NCI-H460 (cell line): ENCODE data around the gene POU3F4. TPM values are rescaled to one million over a fixed set of nuclear protein-coding genes. Genes with fewer than 3 reads are reported as not detected.

ENCODE experiments used
- DNase-seq: peaks from one replicate; pipeline ENCODE4 v3.0.0-alpha.2; 2016; ENCODE audit warnings: low read depth; ENCODE audit errors: extremely low read depth
- polyA plus RNA-seq: library from polyadenylated mRNA; depleted of rRNA; stranded (reverse); fragments of >200 nt; gene quantifications from 2 replicates; pipeline ENCODE4 v1.2.3, GENCODE V29; 2014; cell fraction: nucleus; rRNA removed
- total RNA-seq: library from RNA; depleted of rRNA; stranded (reverse); fragments of >200 nt; shearing (Covaris generic); gene quantifications from 2 replicates; pipeline ENCODE4 v1.2.3, GENCODE V29; 2014; rRNA removed

POU3F4 gene
- total RNA-seq, result not detected in 2 replicates
- polyA plus RNA-seq, result not detected in 2 replicates

GRCh38 chrX:83508006-83508405, at the start of gene POU3F4:
TSS of gene POU3F4 (plus strand) at chrX:83508290. CDS start at chrX:83508325, 35 bp downstream.
- no peak for DNase-seq

DNA sequence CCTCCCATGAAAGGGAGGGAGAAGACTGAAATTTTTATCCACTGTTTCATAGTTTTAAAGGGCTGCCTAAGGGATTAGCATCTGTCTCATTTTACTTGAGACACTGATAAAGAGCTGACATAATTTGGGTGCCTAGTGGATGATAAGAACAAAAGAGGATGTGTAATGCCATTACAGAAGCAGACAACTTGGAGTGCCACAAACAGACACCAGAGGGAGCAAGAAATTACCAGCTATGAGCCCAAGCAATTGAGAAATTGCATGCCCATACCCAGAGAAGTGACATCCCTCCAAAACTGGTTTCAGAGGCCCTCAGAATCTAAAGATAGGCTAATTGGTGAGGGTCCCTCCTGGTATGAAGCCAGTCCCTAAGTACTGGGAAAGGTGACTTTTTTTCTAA, 38.5 kb upstream of the POU3F4 start:
- peak; percentile 30 for DNase-seq

GRCh38 chrX:83495898-83496297, 12.2 kb upstream of the POU3F4 start:
- no peak for DNase-seq

DNA sequence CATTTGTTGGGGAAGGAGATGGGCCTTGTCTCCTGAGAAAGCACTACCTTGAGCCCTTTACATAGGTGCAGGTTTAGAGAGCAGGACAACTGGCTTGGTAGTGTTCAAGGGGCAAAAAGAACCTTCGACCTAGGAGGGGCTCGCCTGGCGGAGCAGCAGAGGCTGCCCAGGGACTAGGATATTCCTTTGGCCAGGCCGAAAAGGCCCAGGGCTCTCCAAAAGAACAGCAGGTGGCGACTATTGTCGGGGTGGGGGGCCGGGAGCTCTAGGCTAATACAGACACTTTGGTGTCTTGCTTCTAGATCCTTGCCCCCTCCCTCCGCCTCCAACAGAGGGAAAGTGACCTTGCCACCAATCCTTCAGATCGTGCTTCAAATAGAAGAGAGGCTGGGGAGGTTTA, 7.1 kb upstream of the POU3F4 start:
- DNase-seq, result no peak

GRCh38 chrX:83501530-83501929, 6.6 kb upstream of the POU3F4 start:
- no peak for DNase-seq

GRCh38 chrX:83504721-83505479, 3.2 kb upstream of the POU3F4 start:
- no peak for DNase-seq

DNA sequence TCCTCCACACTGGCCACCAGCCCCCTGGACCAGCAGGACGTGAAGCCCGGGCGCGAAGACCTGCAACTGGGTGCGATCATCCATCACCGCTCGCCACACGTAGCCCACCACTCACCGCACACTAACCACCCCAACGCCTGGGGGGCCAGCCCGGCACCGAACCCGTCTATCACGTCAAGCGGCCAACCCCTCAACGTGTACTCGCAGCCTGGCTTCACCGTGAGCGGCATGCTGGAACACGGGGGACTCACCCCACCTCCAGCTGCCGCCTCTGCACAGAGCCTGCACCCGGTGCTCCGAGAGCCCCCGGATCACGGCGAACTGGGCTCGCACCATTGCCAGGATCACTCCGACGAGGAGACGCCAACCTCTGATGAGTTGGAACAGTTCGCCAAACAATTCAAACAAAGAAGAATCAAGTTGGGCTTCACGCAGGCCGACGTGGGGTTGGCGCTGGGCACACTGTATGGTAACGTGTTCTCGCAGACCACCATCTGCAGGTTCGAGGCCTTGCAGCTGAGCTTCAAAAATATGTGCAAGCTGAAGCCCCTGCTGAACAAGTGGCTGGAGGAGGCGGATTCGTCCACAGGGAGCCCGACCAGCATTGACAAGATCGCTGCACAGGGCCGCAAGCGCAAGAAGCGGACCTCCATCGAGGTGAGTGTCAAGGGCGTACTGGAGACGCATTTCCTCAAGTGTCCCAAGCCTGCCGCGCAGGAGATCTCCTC, 600 bp downstream of the POU3F4 start:
- no peak for DNase-seq

GRCh38 chrX:83509254-83509801, 1.2 kb downstream of the POU3F4 start:
- no peak for DNase-seq

- DNase-seq, result no peak
These were observed 2.5 kb downstream of the POU3F4 start for GRCh38 chrX:83510510-83511062.

- no peak for DNase-seq
These were observed 3.1 kb downstream of the POU3F4 start for GRCh38 chrX:83511208-83511607.

GRCh38 chrX:83512111-83512510, 4.0 kb downstream of the POU3F4 start:
- no peak for DNase-seq

DNA sequence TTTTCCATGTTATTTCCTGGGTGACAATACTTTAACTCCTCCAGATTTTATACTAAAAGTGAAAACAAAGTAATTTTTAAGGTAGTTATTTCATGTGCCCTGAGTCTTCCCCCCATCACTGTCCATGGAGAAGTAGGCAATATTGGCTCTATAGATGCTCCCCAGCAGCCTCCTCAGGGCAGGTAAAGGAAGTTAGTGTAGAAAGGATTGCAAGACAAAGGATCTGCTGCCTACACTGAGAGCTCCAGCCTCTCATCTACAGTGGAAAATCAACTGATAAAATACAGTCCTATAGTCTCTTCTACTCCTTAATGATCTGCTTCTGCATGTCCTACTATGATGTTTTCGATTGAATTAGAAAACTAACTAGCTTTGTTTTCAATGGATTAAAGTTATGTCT, 8.5 kb downstream of the POU3F4 start:
- no peak for DNase-seq

- DNase-seq, result no peak
These were observed 13.8 kb downstream of the POU3F4 start for GRCh38 chrX:83521905-83522304.

DNA sequence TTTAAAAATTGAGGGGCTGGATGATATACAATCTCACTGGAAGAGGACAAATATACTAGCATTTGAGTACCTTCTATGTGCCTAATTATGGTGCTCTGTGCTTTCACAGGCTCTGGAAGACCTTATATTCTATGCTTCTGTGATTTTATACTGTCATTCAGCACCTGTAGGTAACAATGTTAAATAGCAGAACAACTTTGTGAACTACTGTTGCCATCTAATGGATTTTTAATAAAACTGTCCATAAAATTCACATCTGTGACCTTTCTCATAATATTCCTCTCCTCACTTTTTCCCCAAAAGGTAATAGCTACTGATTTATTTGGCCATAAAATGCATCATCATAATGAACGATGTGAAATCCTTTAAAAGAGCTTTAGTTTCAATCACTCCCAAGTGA, 21.9 kb downstream of the POU3F4 start:
- DNase-seq, result no peak

GRCh38 chrX:83535417-83536196, 27.5 kb downstream of the POU3F4 start:
- DNase-seq, result peak; percentile 1
